GM12892 (cell line): ENCODE results near the gene PTPA.

Source experiments
- POLR2A ChIP-seq: IDR thresholded peaks from 2 replicates; pipeline ENCODE4 v1.6.1; 2011; ENCODE audit warnings: low read depth, low read length, control low read depth
- POLR2AphosphoS5 ChIP-seq: IDR thresholded peaks from 2 replicates; pipeline ENCODE4 v1.6.1; 2011; ENCODE audit warnings: low read depth, low read length, control low read depth

- TF ChIP-seq POLR2AphosphoS5 (no peak), POLR2A (no peak)
These were observed 59.0 kb downstream of the PTPA start for GRCh38 chr9:129170229-129170628.
